Measurements from ENCODE around the gene CLTCL1. TPM values are rescaled to one million over a fixed set of nuclear protein-coding genes. Genes with fewer than 3 reads are reported as not detected.

CLTCL1 gene
- total and polyA plus RNA-seq, 9 of the 15 experiments (the other 6 are each of a cell fraction or from before 2014, with no cell fraction given): 1.1 to 11.7 (median 5.0) TPM

DNA sequence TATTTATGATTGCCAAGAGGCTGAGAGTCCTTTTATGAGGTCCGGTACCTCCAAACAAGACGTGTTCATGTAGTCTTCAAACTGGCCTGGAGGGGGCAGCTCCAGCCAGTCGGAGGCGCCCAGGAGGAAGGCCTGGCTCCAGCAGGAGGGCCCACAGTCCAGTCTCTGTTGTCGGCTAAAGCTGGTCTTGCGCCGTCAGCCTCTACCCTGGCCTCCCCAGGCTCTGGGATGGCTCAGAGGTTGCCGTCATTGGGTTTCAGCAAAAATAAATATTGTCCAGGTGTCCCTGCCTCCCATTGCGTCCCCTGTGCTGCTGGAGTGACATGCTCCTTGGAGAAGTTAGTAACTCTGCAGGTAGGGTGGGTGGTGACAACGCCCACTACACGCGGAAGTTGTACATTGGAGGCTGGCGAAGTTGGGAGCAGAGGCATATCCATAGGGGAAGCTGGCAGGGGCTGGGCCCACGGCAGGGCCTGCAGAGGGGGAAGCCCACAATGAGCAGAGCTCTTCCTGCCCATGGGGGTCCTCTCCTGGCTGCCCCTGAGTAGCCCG, 111.9 kb downstream of the CLTCL1 start (continued):
- no peak for TF ChIP-seq REST (IDR thresholded peaks at IDR 0.05; ENCODE audit: borderline replicate concordance)
- peak; percentile 69; the same call in 1 of the 2 replicates for TF ChIP-seq REST (CRISPR knock-in tag; IDR thresholded peaks at IDR 0.05; ENCODE audit: low read depth)
- 0 out of 2 replicates have a peak, but pooled peaks have one; percentile 4 for TF ChIP-seq PPARD (CRISPR knock-in tag; IDR thresholded peaks at IDR 0.05)
- TF ChIP-seq SMAD3 (CRISPR knock-in tag; conservative IDR thresholded peaks at IDR 0.05): no peak
- TF ChIP-seq, protein P1, sequence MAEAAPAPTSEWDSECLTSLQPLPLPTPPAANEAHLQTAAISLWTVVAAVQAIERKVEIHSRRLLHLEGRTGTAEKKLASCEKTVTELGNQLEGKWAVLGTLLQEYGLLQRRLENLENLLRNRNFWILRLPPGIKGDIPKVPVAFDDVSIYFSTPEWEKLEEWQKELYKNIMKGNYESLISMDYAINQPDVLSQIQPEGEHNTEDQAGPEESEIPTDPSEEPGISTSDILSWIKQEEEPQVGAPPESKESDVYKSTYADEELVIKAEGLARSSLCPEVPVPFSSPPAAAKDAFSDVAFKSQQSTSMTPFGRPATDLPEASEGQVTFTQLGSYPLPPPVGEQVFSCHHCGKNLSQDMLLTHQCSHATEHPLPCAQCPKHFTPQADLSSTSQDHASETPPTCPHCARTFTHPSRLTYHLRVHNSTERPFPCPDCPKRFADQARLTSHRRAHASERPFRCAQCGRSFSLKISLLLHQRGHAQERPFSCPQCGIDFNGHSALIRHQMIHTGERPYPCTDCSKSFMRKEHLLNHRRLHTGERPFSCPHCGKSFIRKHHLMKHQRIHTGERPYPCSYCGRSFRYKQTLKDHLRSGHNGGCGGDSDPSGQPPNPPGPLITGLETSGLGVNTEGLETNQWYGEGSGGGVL (CRISPR knock-in tag; IDR thresholded peaks at IDR 0.05): no peak
- no peak for TF ChIP-seq PURB (CRISPR knock-in tag; IDR thresholded peaks at IDR 0.05; ENCODE audit: low read depth)
- no peak for TF ChIP-seq ETV1 (tag; conservative IDR thresholded peaks at IDR 0.05; ENCODE audit: low read depth)
- 0 out of 2 replicates have a peak, but pooled peaks have one; percentile 75 for TF ChIP-seq CAMTA2 (CRISPR knock-in tag; conservative IDR thresholded peaks at IDR 0.05)
- peak; percentile 57 for TF ChIP-seq SMAD4 (CRISPR knock-in tag; conservative IDR thresholded peaks at IDR 0.05)
- no peak for TF ChIP-seq ZNF507 (tag; conservative IDR thresholded peaks at IDR 0.05)
- no peak for TF ChIP-seq IRF2 (CRISPR knock-in tag; IDR thresholded peaks at IDR 0.05)
